GM12878 (cell line): Measurements from ENCODE around the gene CNPY1. TPM values are rescaled to one million over a fixed set of nuclear protein-coding genes. Genes with fewer than 3 reads are reported as not detected.

Experiments
- ATAC-seq: fragments of 200-7000 bp; cut with Tn5 transposase; 3 replicates; pipeline ENCODE4 v1.9.1; 2020; ENCODE audit warnings: mild to moderate bottlenecking, moderate library complexity
- BruUV-seq: library from RNA; stranded (reverse); fragments of 400-500 nt; replicated peaks from 2 replicates; lab custom pipeline; 2021; lab: Mats Ljungman, UMichigan
- CTCF ChIA-PET: fragments of 300-600 bp; sonication (Branson Sonifier 250); formaldehyde crosslinking; extraction: SDS; loops from one replicate; lab custom pipeline; 2021; ENCODE audit warnings: inconsistent platforms; lab: Yijun Ruan, JAX
- POLR2A ChIA-PET: fragments of 350-600 bp; formaldehyde crosslinking; extraction: SDS; loops from one replicate; lab custom pipeline; 2021; ENCODE audit warnings: inconsistent platforms; lab: Charles Lee
- RAD21 ChIA-PET: fragments of 300-600 bp; sonication (Branson Sonifier 250); formaldehyde crosslinking; loops from one replicate; lab custom pipeline; 2023; ENCODE audit warnings: antibody characterized with exemption; ENCODE audit not compliant: unreplicated experiment; lab: Charles Lee
- SMC1A ChIA-PET: fragments of 300-600 bp; sonication (Branson Sonifier 250); formaldehyde crosslinking; loops from one replicate; lab custom pipeline; 2023; ENCODE audit not compliant: unreplicated experiment, uncharacterized antibody; lab: Charles Lee
- DNase-seq: peaks from one replicate; pipeline ENCODE4 v3.0.0-alpha.2; 2011; ENCODE audit warnings: low read depth, low spot score
- FAIRE-seq: peaks from 3 replicates; lab custom pipeline; 2011; peaks lifted over from hg19 to GRCh38; lab: Jason Lieb, UNC
- H2AFZ ChIP-seq: 2 replicates; pipeline ENCODE4 v1.6.0; 2011; ENCODE audit warnings: low read depth, low read length, control low read depth; ENCODE audit not compliant: control insufficient read depth
- H3K27ac ChIP-seq: 2 replicates; pipeline ENCODE4 v1.5.1; 2011; ENCODE audit warnings: control low read depth; ENCODE audit not compliant: control insufficient read depth, insufficient read depth
- H3K27me3 ChIP-seq, 2 experiments: replicated peaks in 1 of 2; 2 replicates each; pipeline versions ENCODE4 v1.6.0 to v1.6.1; 2011; ENCODE audit warnings: low read length in 1 of 2; ENCODE audit not compliant: control insufficient read depth in 2 of 2, insufficient read depth in 2 of 2
- H3K36me3 ChIP-seq, 2 experiments: 2 replicates each; pipeline ENCODE4 v1.5.1; 2011; ENCODE audit warnings: low read length in 1 of 2; ENCODE audit not compliant: control insufficient read depth in 2 of 2, insufficient read depth in 2 of 2
- H3K4me1 ChIP-seq: 2 replicates; pipeline ENCODE4 v1.6.1; 2011; ENCODE audit warnings: mild to moderate bottlenecking, low read length, moderate library complexity, mixed read lengths; ENCODE audit not compliant: control insufficient read depth, insufficient read depth
- H3K4me2 ChIP-seq: 2 replicates; pipeline ENCODE4 v1.6.0; 2011; ENCODE audit warnings: control low read depth; ENCODE audit not compliant: control insufficient read depth, insufficient read depth
- H3K4me3 ChIP-seq: fragments of 200-600 bp; sonication (generic); 2 replicates; pipeline ENCODE4 v1.5.1; 2016
- H3K79me2 ChIP-seq: 2 replicates; pipeline ENCODE4 v1.6.0; 2011; ENCODE audit warnings: low read length; ENCODE audit not compliant: control insufficient read depth, insufficient read depth
- H3K9ac ChIP-seq: 2 replicates; pipeline ENCODE4 v1.8.0; 2011; ENCODE audit warnings: low read length, control low read depth, mixed read lengths; ENCODE audit not compliant: control insufficient read depth, insufficient read depth
- H3K9me3 ChIP-seq: replicated peaks from 3 replicates; pipeline ENCODE4 v1.5.1; 2011; ENCODE audit warnings: mild to moderate bottlenecking, low read length; ENCODE audit not compliant: control insufficient read depth, insufficient read depth
- H4K20me1 ChIP-seq: 2 replicates; pipeline ENCODE4 v1.6.0; 2011; ENCODE audit not compliant: control insufficient read depth, insufficient read depth
- CHD2 ChIP-seq: IDR thresholded peaks from 2 replicates; pipeline ENCODE4 v1.6.1; 2011; ENCODE audit warnings: low read depth, low read length, improper control_type of control experiment, borderline replicate concordance
- CREM ChIP-seq: IDR thresholded peaks from 2 replicates; pipeline ENCODE4 v1.6.1; 2014; ENCODE audit warnings: antibody characterized with exemption, low read depth
- HCFC1 ChIP-seq: fragments of 150-350 bp; IDR thresholded peaks from 2 replicates; pipeline ENCODE4 v1.6.1; 2014; ENCODE audit warnings: low read length
- HDAC2 ChIP-seq: fragments of 200-600 bp; sonication (generic); IDR thresholded peaks from 2 replicates; pipeline ENCODE4 v1.6.1; 2017
- IRF3 ChIP-seq: fragments of 450-650 bp; IDR thresholded peaks from 2 replicates; pipeline ENCODE4 v1.6.1; 2014; ENCODE audit warnings: mild to moderate bottlenecking
- IRF4 ChIP-seq: IDR thresholded peaks from 2 replicates; pipeline ENCODE4 v1.6.1; 2011; ENCODE audit warnings: low read depth, low read length
- NFIC ChIP-seq: IDR thresholded peaks from 2 replicates; pipeline ENCODE4 v1.6.1; 2012; ENCODE audit warnings: low read depth, mild to moderate bottlenecking, inconsistent platforms, low read length, moderate library complexity
- RB1 ChIP-seq: fragments of 450-650 bp; formaldehyde crosslinking; IDR thresholded peaks from 2 replicates; pipeline ENCODE4 v1.6.1; 2017; ENCODE audit warnings: mild to moderate bottlenecking, borderline replicate concordance
- ZBED1 ChIP-seq: IDR thresholded peaks from 2 replicates; pipeline ENCODE4 v1.6.1; 2016; ENCODE audit warnings: borderline replicate concordance
- WGBS: methylation state at CpG from one replicate; pipeline ENCODE4 v1.1.6; 2016; ENCODE audit warnings: low lambda C conversion rate; ENCODE audit not compliant: insufficient replicate concordance, insufficient coverage; ENCODE audit errors: missing lambda C conversion rate; 5-methylcytosine and 5-hydroxymethylcytosine counted together
- in situ Hi-C: fragments of 300-500 bp; cut with MboI; formaldehyde crosslinking; loops from 9 replicates; pipeline ENCODE4 v1.14.3; 2018; ENCODE audit warnings: mixed read lengths
- intact Hi-C: fragments of 100-400 bp; cut with micrococcal nuclease; formaldehyde crosslinking; loops from one replicate; pipeline ENCODE4 v1.14.2; 2022; ENCODE audit not compliant: unreplicated experiment
- polyA plus RNA-seq, 11 experiments: library from polyadenylated mRNA; depleted of rRNA in 4 of 11; unstranded in 6 of 11; stranded (reverse) in 5 of 11; fragments of >200 nt; fragmentation: Nextera tagmentation in 4 of 11; fragmentation: Illumina TruSeq in 1 of 11; extraction: Ambion mirVana in 4 of 11; extraction: Trizol in 1 of 11; gene quantifications; 1 replicate in 1 of 11; 2 replicates in 10 of 11; pipeline versions ENCODE4 v1.2.1 to v1.2.3, GENCODE V29; 2011 to 2016; ENCODE audit warnings: inconsistent platforms in 2 of 11, missing spikeins in 2 of 11, low read depth in 1 of 11
- total RNA-seq, 4 experiments: library from RNA; depleted of rRNA in 3 of 4; stranded (reverse); fragments of >200 nt in 3 of 4; fragmentation: Illumina TruSeq in 1 of 4; extraction: Trizol in 1 of 4; gene quantifications; 2 replicates each; pipeline versions ENCODE4 v1.2.1 to v1.2.3, GENCODE V29; 2013 to 2021

Gene CNPY1
- total and polyA plus RNA-seq, 10 of the 15 experiments (the other 5 are each of a cell fraction or from before 2014, with no cell fraction given): not detected

- TF ChIP-seq CHD2 (no peak), NFIC (no peak)
- Histone ChIP-seq H4K20me1 (no peaks in the 10 kb centered on the region), H3K27me3 (no peaks in the 10 kb centered on the region), H3K79me2 (no peaks in the 10 kb centered on the region), H3K36me3 (no peaks in the 10 kb centered on the region), H3K4me2 (no peak overlapping the region), H3K9ac (no peak overlapping the region), H3K9me3 (no peaks in the 10 kb centered on the region), H3K27ac (no peak overlapping the region), H3K4me1 (no peaks in the 10 kb centered on the region), H3K4me3 (no peak overlapping the region), H2AFZ (no peak overlapping the region)
- RAD21 ChIA-PET: no interaction called here
- DNase-seq (no peak), FAIRE-seq (no peak), ATAC-seq (no peak)
- in situ Hi-C loops: no loop called here
- SMC1A ChIA-PET: no interaction called here
- POLR2A ChIA-PET: no interaction called here
- intact Hi-C loops: no loop called here
- BruUV-seq: no TSS peak
- CTCF ChIA-PET: no interaction called here
- WGBS: 13% methylated on average over 3 of the region's 6 CpGs
These were observed 24.6 kb upstream of the CNPY1 start for GRCh38 chr7:155570991-155571390.

GRCh38 chr7:155570171-155570958 is 24.0 kb upstream of the CNPY1 start:
- ChIA-PET CTCF (interaction anchor here (0.7 kb wide), 1 partner anchor 258 kb away, joined by 3 read pairs; no protein-coding TSS in a partner anchor), POLR2A (no interaction called here), RAD21 (no interaction called here), SMC1A (no interaction called here)
- H3K4me2 ChIP-seq: no peak overlapping the region
- 51% methylated on average over 23 of the region's 28 CpGs for WGBS
- H3K9ac ChIP-seq: no peak overlapping the region
- H3K9me3 ChIP-seq: no peaks in the 10 kb centered on the region
- no peaks in the 10 kb centered on the region for H3K79me2 ChIP-seq
- ATAC-seq (no peak), DNase-seq (no peak), FAIRE-seq (no peak)
- TF ChIP-seq IRF3 (no peak), IRF4 (no peak), HCFC1 (no peak), CREM (no peak), RB1 (no peak), HDAC2 (no peak), ZBED1 (no peak)
- no TSS peak for BruUV-seq
- H3K27me3 ChIP-seq: no peaks in the 10 kb centered on the region
- H4K20me1 ChIP-seq: no peaks in the 10 kb centered on the region
- no peak overlapping the region for H3K27ac ChIP-seq
- in situ Hi-C loops: no loop called here
- H3K36me3 ChIP-seq: no peaks in the 10 kb centered on the region
- no peak overlapping the region for H2AFZ ChIP-seq
- H3K4me3 ChIP-seq: no peak overlapping the region
- intact Hi-C loops: no loop called here
- H3K4me1 ChIP-seq: no peaks in the 10 kb centered on the region
